ENCODE measurements around the gene MITF. TPM values are rescaled to one million over a fixed set of nuclear protein-coding genes. Genes with fewer than 3 reads are reported as not detected.
A peak's percentile ranks its signal among the peaks of the same experiment; 100 is the strongest.

The MITF gene
- total and polyA plus RNA-seq, 8 donors = 1.8 to 9.7 (median 5.5) TPM

DNA sequence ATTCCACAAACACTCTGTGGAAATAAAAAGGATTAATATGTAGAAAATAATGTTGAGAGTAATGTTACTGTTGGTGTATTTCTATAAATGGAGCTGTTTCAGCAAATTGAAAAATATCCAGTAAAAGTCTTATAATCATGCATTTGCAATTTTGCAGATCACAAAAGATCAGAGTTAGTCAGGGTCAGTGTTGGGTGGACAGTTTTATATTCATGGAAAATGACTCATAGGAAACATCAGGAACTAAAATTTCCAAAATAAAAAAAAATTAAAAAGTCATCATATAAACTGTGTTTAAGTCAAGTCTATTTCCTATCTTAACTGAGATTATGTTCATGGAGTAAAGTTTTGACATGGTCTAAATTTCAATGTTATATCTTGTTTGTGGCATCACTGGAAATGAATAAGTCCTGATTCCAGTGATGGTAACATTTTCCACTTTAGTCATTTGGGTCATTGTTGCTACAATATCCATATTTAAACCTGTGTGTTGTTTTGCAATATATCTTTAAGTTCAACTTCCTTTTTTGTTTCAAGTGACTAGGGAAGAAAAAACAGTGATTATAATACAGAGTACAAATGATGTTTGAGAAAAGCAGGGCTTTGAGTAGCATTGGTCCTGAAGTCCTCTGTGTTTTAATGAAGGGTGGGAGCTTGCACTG lies 37.8 kb downstream of the MITF start:
- peak; percentile 17 for FAIRE-seq
- Histone ChIP-seq H3K4me1 (peaks cover 0 to 5% (median 0%) of the 10 kb centered on the region in 3 donors), H3K9me3 (no peaks in the 10 kb centered on the region), H3K27ac (no peak overlapping the region), H3K36me3 (no peaks in the 10 kb centered on the region), H3K4me3 (no peak overlapping the region), H3K27me3 (no peaks in the 10 kb centered on the region)
- no peak for DNase-seq
- TF ChIP-seq, protein P1, sequence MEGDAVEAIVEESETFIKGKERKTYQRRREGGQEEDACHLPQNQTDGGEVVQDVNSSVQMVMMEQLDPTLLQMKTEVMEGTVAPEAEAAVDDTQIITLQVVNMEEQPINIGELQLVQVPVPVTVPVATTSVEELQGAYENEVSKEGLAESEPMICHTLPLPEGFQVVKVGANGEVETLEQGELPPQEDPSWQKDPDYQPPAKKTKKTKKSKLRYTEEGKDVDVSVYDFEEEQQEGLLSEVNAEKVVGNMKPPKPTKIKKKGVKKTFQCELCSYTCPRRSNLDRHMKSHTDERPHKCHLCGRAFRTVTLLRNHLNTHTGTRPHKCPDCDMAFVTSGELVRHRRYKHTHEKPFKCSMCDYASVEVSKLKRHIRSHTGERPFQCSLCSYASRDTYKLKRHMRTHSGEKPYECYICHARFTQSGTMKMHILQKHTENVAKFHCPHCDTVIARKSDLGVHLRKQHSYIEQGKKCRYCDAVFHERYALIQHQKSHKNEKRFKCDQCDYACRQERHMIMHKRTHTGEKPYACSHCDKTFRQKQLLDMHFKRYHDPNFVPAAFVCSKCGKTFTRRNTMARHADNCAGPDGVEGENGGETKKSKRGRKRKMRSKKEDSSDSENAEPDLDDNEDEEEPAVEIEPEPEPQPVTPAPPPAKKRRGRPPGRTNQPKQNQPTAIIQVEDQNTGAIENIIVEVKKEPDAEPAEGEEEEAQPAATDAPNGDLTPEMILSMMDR (IDR thresholded peaks at IDR 0.05) = no peak
- intact Hi-C loops (cut with DNase I) = no loop called here
- peak in 1 of 4 donors; percentile 28 for ATAC-seq

DNA sequence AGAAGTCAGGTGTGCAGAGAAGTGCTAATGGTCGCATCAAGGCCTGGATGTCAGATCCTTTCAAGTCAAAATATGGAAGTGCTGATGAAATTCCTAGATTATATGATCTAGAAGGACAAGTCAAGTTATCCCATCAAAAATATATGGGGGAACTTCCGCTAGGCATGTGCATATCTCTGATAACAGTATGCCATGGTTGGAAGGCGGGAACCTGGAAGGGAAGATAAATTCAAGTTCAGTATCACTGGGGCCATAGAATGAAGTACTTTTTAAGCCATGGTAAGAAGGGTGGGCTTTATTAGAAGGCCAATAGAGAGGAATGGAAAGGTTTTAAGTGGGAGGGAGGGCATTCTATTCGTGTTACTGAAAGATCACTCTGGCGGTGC lies 38.3 kb downstream of the MITF start:
- Histone ChIP-seq H3K9me3 (no peaks in the 10 kb centered on the region), H3K27ac (no peak overlapping the region), H3K36me3 (no peaks in the 10 kb centered on the region), H3K4me1 (peaks cover 0 to 5% (median 0%) of the 10 kb centered on the region in 3 donors), H3K4me3 (no peak overlapping the region), H3K27me3 (no peaks in the 10 kb centered on the region)
- DNase-seq (no peak), FAIRE-seq (no peak), ATAC-seq (no peak)
- intact Hi-C loops (cut with DNase I) = no loop called here
- WGBS, 2 donors = 94% methylated on average over 5 of the region's 5 CpGs
- TF ChIP-seq, protein P1 (IDR thresholded peaks at IDR 0.05) = no peak

GRCh38 chr3:69781593-69781992 lies 42.3 kb downstream of the MITF start:
- no peaks in the 10 kb centered on the region for H3K36me3 ChIP-seq
- WGBS, 2 donors = 79 to 81% methylated on average over 4 of the region's 4 CpGs
- intact Hi-C loops (cut with DNase I) = no loop called here

GRCh38 chr3:69784954-69785514 lies 45.8 kb downstream of the MITF start:
- TF ChIP-seq, protein P1 (IDR thresholded peaks at IDR 0.05) = no peak
- ATAC-seq (peak in 1 of 4 donors; percentile 62), FAIRE-seq (no peak), DNase-seq (no peak)
- intact Hi-C loops (cut with DNase I) = no loop called here
- H3K4me3 ChIP-seq = no peak overlapping the region
- H3K27ac ChIP-seq = no peak overlapping the region
- H3K27me3 ChIP-seq = no peaks in the 10 kb centered on the region
- peaks cover 0 to 9% (median 0%) of the 10 kb centered on the region in 3 donors for H3K4me1 ChIP-seq
- 64 to 68% methylated on average over 7 of the region's 7 CpGs for WGBS, 2 donors
- no peaks in the 10 kb centered on the region for H3K36me3 ChIP-seq
- H3K9me3 ChIP-seq = no peaks in the 10 kb centered on the region

More at GRCh38 chr3:69781593-69781992, 42.3 kb downstream of the MITF start:
- no peaks in the 10 kb centered on the region for H3K27me3 ChIP-seq
- no peak overlapping the region for H3K27ac ChIP-seq
- TF ChIP-seq, protein P1 (IDR thresholded peaks at IDR 0.05) = no peak
- no peak for ATAC-seq
- DNase-seq = no peak
- peaks cover 0 to 9% (median 5%) of the 10 kb centered on the region in 3 donors for H3K4me1 ChIP-seq
- no peaks in the 10 kb centered on the region for H3K9me3 ChIP-seq
- no peak for FAIRE-seq
- H3K4me3 ChIP-seq = no peak overlapping the region

DNA sequence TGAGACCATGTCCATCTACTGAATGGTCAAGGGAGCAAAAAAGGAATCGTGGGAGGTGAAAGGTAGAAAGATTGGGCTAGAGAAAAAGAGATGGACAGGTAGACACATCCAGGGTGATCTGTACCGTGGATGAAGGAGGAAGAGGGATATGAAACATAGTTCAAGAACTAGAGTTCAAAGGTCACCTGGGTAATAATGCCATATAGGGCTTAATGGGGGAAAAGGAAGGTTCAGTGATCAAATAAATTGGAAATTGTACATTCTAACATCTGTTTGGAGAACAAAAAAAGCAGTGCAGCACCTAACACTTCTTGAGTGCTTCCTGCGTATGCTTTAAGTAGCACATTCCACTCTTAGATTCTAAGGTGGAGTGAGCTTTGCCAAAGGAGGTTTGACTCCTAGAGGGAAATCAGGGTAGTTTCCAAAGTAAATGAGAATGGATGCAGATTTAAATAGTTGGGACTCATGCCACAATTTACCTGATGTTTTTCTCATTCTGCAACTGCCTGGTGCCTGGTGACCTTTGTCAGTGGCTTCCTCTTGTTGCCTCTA lies 46.6 kb downstream of the MITF start:
- 94 to 96% methylated on average over 3 of the region's 3 CpGs for WGBS, 2 donors
- H3K27me3 ChIP-seq = no peaks in the 10 kb centered on the region
- no peak overlapping the region for H3K4me3 ChIP-seq
- intact Hi-C loops (cut with DNase I) = no loop called here
- no peaks in the 10 kb centered on the region for H3K9me3 ChIP-seq
- peaks cover 0 to 9% (median 0%) of the 10 kb centered on the region in 3 donors for H3K4me1 ChIP-seq
- DNase-seq (no peak), ATAC-seq (no peak), FAIRE-seq (no peak)
- no peaks in the 10 kb centered on the region for H3K36me3 ChIP-seq
- TF ChIP-seq, protein P1 (IDR thresholded peaks at IDR 0.05) = no peak
- no peak overlapping the region for H3K27ac ChIP-seq
